HG03196 (cell line): ENCODE data around the gene TNFRSF18.

ENCODE experiments used
- ATAC-seq: cut with Tn5 transposase; IDR thresholded peaks from one replicate; pipeline ENCODE4 v1.9.1; 2021; ENCODE audit not compliant: unreplicated experiment

TNFRSF18 gene

GRCh38 chr1:1240822-1241587 lies 34.6 kb upstream of the TNFRSF18 start:
- no peak for ATAC-seq

DNA sequence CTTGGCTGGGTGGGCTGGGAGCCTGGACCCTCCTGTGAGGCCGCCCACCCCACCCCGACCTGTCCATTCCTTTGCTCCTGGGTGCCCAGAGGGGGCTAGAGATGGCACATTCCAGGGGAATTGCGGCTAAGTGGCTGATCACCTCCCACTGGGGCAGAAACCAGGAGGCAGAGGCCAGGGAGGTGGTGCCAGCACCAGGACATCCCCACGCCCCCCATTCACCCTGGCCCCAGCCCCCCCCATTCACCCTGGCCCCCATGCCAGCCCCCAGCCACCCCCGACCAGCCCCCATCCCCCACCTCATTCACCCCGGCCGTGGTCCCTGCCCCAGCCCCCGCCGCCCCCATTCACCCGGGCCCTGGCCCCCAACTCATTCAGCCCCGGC lies 33.9 kb upstream of the TNFRSF18 start:
- no peak for ATAC-seq

DNA sequence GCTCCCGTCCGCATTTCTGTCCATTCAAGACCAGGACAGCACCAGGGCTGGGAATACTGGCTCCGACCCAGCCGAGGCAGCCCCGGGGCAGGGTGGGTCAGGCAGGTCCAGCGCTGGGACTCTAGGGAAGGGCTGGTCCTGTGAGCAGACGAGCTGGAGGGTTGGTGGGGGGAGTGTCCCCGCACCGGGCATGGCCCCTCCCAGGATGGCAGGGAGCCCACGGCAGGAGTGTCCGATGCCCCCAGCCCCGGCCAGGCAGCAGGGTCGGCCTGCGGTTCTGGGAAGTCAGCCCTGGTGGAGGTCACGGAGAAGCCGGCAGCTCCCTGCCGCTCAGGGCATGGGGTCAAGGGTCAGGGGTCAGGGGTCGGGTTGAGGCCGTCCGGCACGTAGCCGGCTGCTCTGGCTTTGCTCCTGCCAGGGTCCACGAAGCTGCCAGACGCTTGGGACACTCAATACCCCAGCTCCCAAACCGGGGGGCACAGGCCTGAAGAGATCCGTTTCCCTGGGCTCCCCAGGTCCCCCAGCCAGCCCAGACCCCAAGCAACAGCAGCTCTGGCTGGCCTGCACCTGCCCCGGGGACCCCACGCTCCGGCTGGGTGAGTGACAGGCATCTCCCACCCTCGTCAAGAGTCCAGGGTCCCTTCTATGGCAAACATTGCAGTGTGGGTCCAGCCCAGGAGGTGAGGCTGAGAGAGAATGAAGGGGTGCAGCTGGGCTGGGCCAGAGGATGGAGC lies 33.4 kb upstream of the TNFRSF18 start:
- ATAC-seq: no peak

DNA sequence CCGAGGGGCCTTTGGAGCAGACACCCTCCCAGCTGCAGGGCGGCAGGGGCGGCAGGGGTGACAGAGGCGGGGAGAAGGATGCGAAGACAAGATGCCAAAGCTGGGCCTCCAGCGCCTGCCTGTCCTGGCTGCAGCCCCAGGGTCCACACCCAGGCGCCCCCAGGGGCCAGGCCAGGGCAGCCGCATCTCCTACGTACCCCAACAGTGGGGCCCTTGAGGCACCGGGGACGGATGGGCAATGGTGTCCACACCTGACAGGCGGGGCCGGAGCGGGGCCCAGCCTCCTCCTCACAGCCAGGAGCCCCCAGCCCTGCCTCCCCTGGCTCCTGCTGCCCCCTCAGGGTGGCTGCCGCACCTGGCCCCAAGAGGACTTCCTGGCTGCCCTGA lies 32.8 kb upstream of the TNFRSF18 start:
- no peak for ATAC-seq

GRCh38 chr1:1238702-1239178 lies 32.3 kb upstream of the TNFRSF18 start:
- no peak for ATAC-seq

DNA sequence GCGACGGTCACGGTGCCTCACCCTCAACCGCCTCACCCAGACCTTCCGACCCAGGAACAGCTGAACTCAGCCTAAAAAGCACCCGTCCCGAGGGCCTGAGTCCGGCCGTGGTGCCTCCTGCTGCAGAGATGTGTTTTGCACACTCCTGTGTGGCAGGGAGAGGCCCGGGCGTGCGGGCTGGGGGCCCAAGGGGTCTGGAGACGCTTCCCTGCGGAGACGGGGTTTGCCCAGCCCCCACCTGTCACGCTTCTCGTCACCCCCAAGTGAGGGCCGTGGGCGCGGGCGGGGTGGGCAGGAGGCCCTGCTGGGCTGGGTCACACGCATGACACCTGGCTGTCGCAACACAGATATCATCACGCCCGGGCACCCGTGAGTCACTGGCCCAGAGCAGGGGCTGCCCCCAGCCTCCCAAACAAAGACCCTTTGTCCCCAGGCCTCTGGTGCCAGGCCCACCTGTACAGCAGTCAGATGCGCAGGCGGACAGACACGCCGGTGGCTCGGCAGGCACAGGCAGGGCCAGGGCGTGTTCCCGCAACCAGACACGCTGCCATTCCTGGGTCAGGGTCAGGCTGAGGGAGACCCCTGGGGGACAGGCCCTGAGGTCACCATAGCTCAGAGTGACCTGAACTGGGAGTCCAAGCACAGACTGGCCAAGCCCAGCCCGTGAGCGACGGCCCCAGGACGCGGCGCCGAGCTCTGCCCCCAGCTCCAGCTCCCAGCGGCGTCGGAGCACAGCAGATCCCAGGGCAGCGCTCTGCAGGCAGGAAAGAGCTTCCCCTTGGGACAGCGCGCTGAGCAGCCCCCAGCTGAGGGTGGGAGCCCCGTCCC lies 31.7 kb upstream of the TNFRSF18 start:
- ATAC-seq: no peak

GRCh38 chr1:1236945-1237873 lies 30.8 kb upstream of the TNFRSF18 start:
- ATAC-seq: no peak

- ATAC-seq: no peak
Measured at GRCh38 chr1:1236176-1236763, 29.9 kb upstream of the TNFRSF18 start.

- no peak for ATAC-seq
Measured at GRCh38 chr1:1235016-1235744, 28.8 kb upstream of the TNFRSF18 start.

- ATAC-seq: no peak
Measured at GRCh38 chr1:1234180-1234808, 27.9 kb upstream of the TNFRSF18 start.

GRCh38 chr1:1233567-1233892 lies 27.1 kb upstream of the TNFRSF18 start:
- no peak for ATAC-seq

DNA sequence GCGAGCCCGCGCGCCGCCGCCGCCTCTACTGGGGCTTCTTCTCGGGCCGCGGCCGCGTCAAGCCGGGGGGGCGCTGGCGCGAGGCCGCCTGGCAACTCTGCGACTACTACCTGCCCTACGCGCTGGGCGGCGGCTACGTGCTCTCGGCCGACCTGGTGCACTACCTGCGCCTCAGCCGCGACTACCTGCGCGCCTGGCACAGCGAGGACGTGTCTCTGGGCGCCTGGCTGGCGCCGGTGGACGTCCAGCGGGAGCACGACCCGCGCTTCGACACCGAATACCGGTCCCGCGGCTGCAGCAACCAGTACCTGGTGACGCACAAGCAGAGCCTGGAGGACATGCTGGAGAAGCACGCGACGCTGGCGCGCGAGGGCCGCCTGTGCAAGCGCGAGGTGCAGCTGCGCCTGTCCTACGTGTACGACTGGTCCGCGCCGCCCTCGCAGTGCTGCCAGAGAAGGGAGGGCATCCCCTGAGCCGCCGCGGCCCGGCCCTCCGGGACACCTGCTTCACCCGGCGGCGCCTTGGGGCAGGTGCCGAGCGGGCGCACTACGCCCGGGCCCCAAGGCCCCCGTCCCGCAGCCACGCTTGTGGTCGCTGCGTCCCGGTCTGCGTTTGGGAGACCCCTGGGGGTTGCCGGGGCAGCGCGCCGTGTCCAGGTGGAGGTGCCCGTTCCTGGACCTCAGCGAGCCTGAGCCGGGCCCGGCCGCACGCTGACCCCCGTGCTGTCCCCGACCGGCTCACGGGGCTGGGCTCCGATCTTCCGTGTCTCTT lies 26.6 kb upstream of the TNFRSF18 start:
- ATAC-seq: no peak

GRCh38 chr1:1232208-1232795 lies 25.9 kb upstream of the TNFRSF18 start, which contains the start of gene B3GALT6:
TSS of gene B3GALT6 (plus strand) at chr1:1232237. CDS start at chr1:1232279, 42 bp downstream.
- ATAC-seq: no peak

- peak; percentile 89 for ATAC-seq
Measured at GRCh38 chr1:1231400-1232207, 25.2 kb upstream of the TNFRSF18 start, which contains the start of gene SDF4. TSS of gene SDF4 (minus strand) at chr1:1232001. CDS start at chr1:1228772, 3,229 bp downstream.

GRCh38 chr1:1230656-1231399 lies 24.4 kb upstream of the TNFRSF18 start:
- no peak for ATAC-seq

- no peak for ATAC-seq
Measured at GRCh38 chr1:1229770-1230169, 23.4 kb upstream of the TNFRSF18 start.
